GM12878 (cell line): ENCODE measurements around the gene LYPLA2. TPM values are rescaled to one million over a fixed set of nuclear protein-coding genes. Genes with fewer than 3 reads are reported as not detected.
A peak's percentile ranks its signal among the peaks of the same experiment; 100 is the strongest.

Experiments
- ASH2L ChIP-seq: fragments of 300-600, 200-600 bp; sonication (generic); IDR thresholded peaks from 2 replicates; pipeline ENCODE4 v1.6.1; 2017; ENCODE audit warnings: low read depth, mild to moderate bottlenecking, borderline replicate concordance
- CREB1 ChIP-seq: IDR thresholded peaks from 2 replicates; pipeline ENCODE4 v1.6.1; 2012; ENCODE audit warnings: low read depth, mild to moderate bottlenecking, inconsistent platforms
- EED ChIP-seq: sonication (generic); IDR thresholded peaks from 2 replicates; pipeline ENCODE4 v1.6.1; 2016; ENCODE audit warnings: antibody characterized with exemption, low read depth
- EGR1 ChIP-seq, 2 experiments: IDR thresholded peaks; 1 replicate in 1 of 2; 2 replicates in 1 of 2; pipeline ENCODE4 v1.6.1; 2011 to 2012; ENCODE audit warnings: low read depth in 2 of 2, low read length in 2 of 2, borderline replicate concordance in 1 of 2, mild to moderate bottlenecking in 1 of 2, moderate library complexity in 1 of 2
- EP300 ChIP-seq, 2 experiments: fragments of 150-350 bp in 1 of 2; IDR thresholded peaks; 2 replicates each; pipeline ENCODE4 v1.6.1; 2011 to 2012; ENCODE audit warnings: low read depth in 2 of 2, low read length in 2 of 2, borderline replicate concordance in 1 of 2, improper control_type of control experiment in 1 of 2, inconsistent platforms in 1 of 2; ENCODE audit not compliant: control insufficient read depth in 1 of 2
- IKZF2 ChIP-seq, 2 experiments: fragments of 450-650 bp; IDR thresholded peaks; 2 replicates each; pipeline ENCODE4 v1.6.1; 2017; ENCODE audit warnings: mild to moderate bottlenecking in 2 of 2, moderate library complexity in 2 of 2
- KDM1A ChIP-seq: fragments of 200-600 bp; sonication (generic); IDR thresholded peaks from 2 replicates; pipeline ENCODE4 v1.6.1; 2016; ENCODE audit warnings: borderline replicate concordance
- MTA2 ChIP-seq: fragments of 450-650 bp; IDR thresholded peaks from 2 replicates; pipeline ENCODE4 v1.6.1; 2016; ENCODE audit warnings: low read depth, mild to moderate bottlenecking, moderate library complexity
- MXI1 ChIP-seq: fragments of 150-350 bp; IDR thresholded peaks from 2 replicates; pipeline ENCODE4 v1.6.1; 2011; ENCODE audit warnings: low read depth, mild to moderate bottlenecking, inconsistent platforms, low read length, improper control_type of control experiment
- NBN ChIP-seq: fragments of 450-650 bp; IDR thresholded peaks from 2 replicates; pipeline ENCODE4 v1.6.1; 2016
- NR2C2 ChIP-seq: IDR thresholded peaks from 2 replicates; pipeline ENCODE4 v1.6.1; 2011; ENCODE audit warnings: borderline replicate concordance, low read depth; ENCODE audit not compliant: control insufficient read depth, insufficient read length
- PML ChIP-seq: IDR thresholded peaks from 2 replicates; pipeline ENCODE4 v1.6.1; 2012; ENCODE audit warnings: low read length, inconsistent platforms
- POLR2AphosphoS2 ChIP-seq: IDR thresholded peaks from 2 replicates; pipeline ENCODE4 v1.6.1; 2011; ENCODE audit warnings: low read depth, mild to moderate bottlenecking, low read length, improper control_type of control experiment, moderate library complexity
- RCOR1 ChIP-seq: conservative IDR thresholded peaks from 2 replicates; pipeline ENCODE4 v1.6.1; 2012; ENCODE audit warnings: low read depth, low read length, improper control_type of control experiment
- SMAD1 ChIP-seq: fragments of 450-650 bp; IDR thresholded peaks from 2 replicates; pipeline ENCODE4 v1.6.1; 2018; ENCODE audit warnings: mild to moderate bottlenecking, low read depth; ENCODE audit not compliant: partially characterized antibody
- SMAD5 ChIP-seq: IDR thresholded peaks from 2 replicates; pipeline ENCODE4 v1.6.1; 2016; ENCODE audit warnings: antibody characterized with exemption, low read depth
- SMC3 ChIP-seq: IDR thresholded peaks from 2 replicates; pipeline ENCODE4 v1.6.1; 2011; ENCODE audit warnings: low read length, improper control_type of control experiment, borderline replicate concordance
- SP1 ChIP-seq: IDR thresholded peaks from one replicate; pipeline ENCODE4 v1.6.1; 2011; ENCODE audit warnings: low read depth, low read length
- TAF1 ChIP-seq: IDR thresholded peaks from 2 replicates; pipeline ENCODE4 v1.6.1; 2011; ENCODE audit warnings: mild to moderate bottlenecking, low read depth, low read length, borderline replicate concordance
- TCF12 ChIP-seq: IDR thresholded peaks from 2 replicates; pipeline ENCODE4 v1.6.1; 2011; ENCODE audit warnings: low read depth, mild to moderate bottlenecking, low read length
- YY1 ChIP-seq: IDR thresholded peaks from 2 replicates; pipeline ENCODE4 v1.6.1; 2011; ENCODE audit warnings: low read depth, mild to moderate bottlenecking, low read length
- ZNF274 ChIP-seq: IDR thresholded peaks from one replicate; pipeline ENCODE4 v1.8.0; 2011; ENCODE audit not compliant: insufficient read length, insufficient read depth
- ZNF384 ChIP-seq: IDR thresholded peaks from 2 replicates; pipeline ENCODE4 v1.6.1; 2012; ENCODE audit warnings: low read depth, mild to moderate bottlenecking, low read length, improper control_type of control experiment, borderline replicate concordance
- polyA plus RNA-seq, 11 experiments: library from polyadenylated mRNA; depleted of rRNA in 4 of 11; unstranded in 6 of 11; stranded (reverse) in 5 of 11; fragments of >200 nt; fragmentation: Nextera tagmentation in 4 of 11; fragmentation: Illumina TruSeq in 1 of 11; extraction: Ambion mirVana in 4 of 11; extraction: Trizol in 1 of 11; gene quantifications; 1 replicate in 1 of 11; 2 replicates in 10 of 11; pipeline versions ENCODE4 v1.2.1 to v1.2.3, GENCODE V29; 2011 to 2016; ENCODE audit warnings: inconsistent platforms in 2 of 11, missing spikeins in 2 of 11, low read depth in 1 of 11
- total RNA-seq, 4 experiments: library from RNA; depleted of rRNA in 3 of 4; stranded (reverse); fragments of >200 nt in 3 of 4; fragmentation: Illumina TruSeq in 1 of 4; extraction: Trizol in 1 of 4; gene quantifications; 2 replicates each; pipeline versions ENCODE4 v1.2.1 to v1.2.3, GENCODE V29; 2013 to 2021
- TF ChIP-seq, protein P1 (sequence below): fragments of 450-650 bp; IDR thresholded peaks from 2 replicates; pipeline ENCODE4 v1.6.1; 2017; ENCODE audit warnings: mild to moderate bottlenecking, moderate library complexity
- TF ChIP-seq, protein P2 (sequence below): IDR thresholded peaks from 2 replicates; pipeline ENCODE4 v1.6.1; 2012; ENCODE audit warnings: low read depth, low read length, improper control_type of control experiment
- TF ChIP-seq, protein P3 (sequence below): fragments of 450-650 bp; IDR thresholded peaks from 2 replicates; pipeline ENCODE4 v1.6.1; 2014; ENCODE audit warnings: mild to moderate bottlenecking

Gene LYPLA2
- total and polyA plus RNA-seq, 10 of the 15 experiments (the other 5 are each of a cell fraction or from before 2014, with no cell fraction given): 2.7 to 129 (median 62.3) TPM

DNA sequence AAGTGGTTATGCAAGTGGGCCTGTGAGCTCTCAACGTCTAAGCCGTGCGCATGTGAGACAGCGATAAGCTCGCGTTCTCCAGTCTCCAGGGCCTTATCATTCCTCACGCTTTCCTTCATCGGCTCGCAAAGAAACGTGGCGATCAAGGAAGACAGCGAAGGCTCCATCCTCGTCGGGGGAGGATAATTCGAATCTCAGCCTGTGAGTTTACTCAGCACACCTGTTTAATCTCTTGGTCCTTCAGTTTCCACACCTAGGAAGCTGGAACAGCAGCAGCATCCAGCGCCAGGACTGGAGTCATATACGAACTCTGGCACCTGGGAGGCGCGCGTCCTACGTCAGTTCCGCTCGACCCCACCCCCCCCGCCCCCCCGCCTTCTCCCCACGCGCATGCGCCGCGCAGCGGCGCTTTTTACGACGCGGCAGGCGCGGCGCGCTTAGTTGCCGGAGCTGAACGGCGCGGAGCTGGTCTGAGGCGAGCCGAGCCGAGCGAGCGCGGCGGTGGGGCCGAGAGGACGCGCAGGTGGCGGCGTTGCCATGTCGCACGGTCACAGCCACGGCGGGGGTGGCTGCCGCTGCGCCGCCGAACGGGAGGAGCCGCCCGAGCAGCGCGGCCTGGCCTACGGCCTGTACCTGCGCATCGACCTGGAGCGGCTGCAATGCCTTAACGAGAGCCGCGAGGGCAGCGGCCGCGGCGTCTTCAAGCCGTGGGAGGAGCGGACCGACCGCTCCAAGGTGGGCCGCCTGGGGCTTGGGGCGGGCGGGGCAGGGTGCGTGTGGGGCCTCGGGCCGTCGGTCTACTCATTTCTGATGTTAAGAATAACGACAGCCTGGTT lies 12.7 kb upstream of the LYPLA2 start, which contains the start of gene PITHD1 (continued):
- TF ChIP-seq POLR2AphosphoS2 (peak; percentile 69; the same call in 1 of the 2 replicates), ZNF384 (no peak), SMC3 (peak; percentile 14; the same call in 1 of the 2 replicates), ASH2L (no peak), NR2C2 (no peak), MTA2 (no peak), KDM1A (no peak), YY1 (0 out of 2 replicates have a peak, but pooled peaks have one; percentile 43), ZNF274 (no peak), NBN (no peak; the same call in 1 of the 2 replicates), RCOR1 (no peak), TCF12 (peak; percentile 42; the same call in 1 of the 2 replicates), EGR1 (IDR thresholded peaks at IDR 0.05; ENCODE audit: borderline replicate concordance in 1 of 2, low read depth in 2 of 2, low read length in 2 of 2) (peak in 1 of 2 experiments; percentile 42; a peak in 1 of 3 replicates), SMAD5 (peak; percentile 81), SP1 (no peak), TAF1 (peak; percentile 63), SMAD1 (no peak), MXI1 (no peak; the same call in 1 of the 2 replicates), PML (peak; percentile 58; the same call in 1 of the 2 replicates), EED (no peak), CREB1 (peak; percentile 94), IKZF2 (IDR thresholded peaks at IDR 0.05) (no peak), EP300 (IDR thresholded peaks at IDR 0.05; ENCODE audit: borderline replicate concordance in 1 of 2, control insufficient read depth in 1 of 2, low read depth in 2 of 2, low read length in 2 of 2) (no peak)
- TF ChIP-seq, protein P1, sequence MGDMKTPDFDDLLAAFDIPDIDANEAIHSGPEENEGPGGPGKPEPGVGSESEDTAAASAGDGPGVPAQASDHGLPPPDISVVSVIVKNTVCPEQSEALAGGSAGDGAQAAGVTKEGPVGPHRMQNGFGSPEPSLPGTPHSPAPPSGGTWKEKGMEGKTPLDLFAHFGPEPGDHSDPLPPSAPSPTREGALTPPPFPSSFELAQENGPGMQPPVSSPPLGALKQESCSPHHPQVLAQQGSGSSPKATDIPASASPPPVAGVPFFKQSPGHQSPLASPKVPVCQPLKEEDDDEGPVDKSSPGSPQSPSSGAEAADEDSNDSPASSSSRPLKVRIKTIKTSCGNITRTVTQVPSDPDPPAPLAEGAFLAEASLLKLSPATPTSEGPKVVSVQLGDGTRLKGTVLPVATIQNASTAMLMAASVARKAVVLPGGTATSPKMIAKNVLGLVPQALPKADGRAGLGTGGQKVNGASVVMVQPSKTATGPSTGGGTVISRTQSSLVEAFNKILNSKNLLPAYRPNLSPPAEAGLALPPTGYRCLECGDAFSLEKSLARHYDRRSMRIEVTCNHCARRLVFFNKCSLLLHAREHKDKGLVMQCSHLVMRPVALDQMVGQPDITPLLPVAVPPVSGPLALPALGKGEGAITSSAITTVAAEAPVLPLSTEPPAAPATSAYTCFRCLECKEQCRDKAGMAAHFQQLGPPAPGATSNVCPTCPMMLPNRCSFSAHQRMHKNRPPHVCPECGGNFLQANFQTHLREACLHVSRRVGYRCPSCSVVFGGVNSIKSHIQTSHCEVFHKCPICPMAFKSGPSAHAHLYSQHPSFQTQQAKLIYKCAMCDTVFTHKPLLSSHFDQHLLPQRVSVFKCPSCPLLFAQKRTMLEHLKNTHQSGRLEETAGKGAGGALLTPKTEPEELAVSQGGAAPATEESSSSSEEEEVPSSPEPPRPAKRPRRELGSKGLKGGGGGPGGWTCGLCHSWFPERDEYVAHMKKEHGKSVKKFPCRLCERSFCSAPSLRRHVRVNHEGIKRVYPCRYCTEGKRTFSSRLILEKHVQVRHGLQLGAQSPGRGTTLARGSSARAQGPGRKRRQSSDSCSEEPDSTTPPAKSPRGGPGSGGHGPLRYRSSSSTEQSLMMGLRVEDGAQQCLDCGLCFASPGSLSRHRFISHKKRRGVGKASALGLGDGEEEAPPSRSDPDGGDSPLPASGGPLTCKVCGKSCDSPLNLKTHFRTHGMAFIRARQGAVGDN: 0 out of 2 replicates have a peak, but pooled peaks have one; percentile 36
- TF ChIP-seq, protein P2, sequence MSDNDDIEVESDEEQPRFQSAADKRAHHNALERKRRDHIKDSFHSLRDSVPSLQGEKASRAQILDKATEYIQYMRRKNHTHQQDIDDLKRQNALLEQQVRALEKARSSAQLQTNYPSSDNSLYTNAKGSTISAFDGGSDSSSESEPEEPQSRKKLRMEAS: no peak
- TF ChIP-seq, protein P3, sequence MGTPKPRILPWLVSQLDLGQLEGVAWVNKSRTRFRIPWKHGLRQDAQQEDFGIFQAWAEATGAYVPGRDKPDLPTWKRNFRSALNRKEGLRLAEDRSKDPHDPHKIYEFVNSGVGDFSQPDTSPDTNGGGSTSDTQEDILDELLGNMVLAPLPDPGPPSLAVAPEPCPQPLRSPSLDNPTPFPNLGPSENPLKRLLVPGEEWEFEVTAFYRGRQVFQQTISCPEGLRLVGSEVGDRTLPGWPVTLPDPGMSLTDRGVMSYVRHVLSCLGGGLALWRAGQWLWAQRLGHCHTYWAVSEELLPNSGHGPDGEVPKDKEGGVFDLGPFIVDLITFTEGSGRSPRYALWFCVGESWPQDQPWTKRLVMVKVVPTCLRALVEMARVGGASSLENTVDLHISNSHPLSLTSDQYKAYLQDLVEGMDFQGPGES: no peak
